SH-SY5Y (cell line): Measurements from ENCODE around the gene AGL.
A peak's percentile ranks its signal among the peaks of the same experiment; 100 is the strongest.

ENCODE experiments used
- GATA2 ChIP-seq: IDR thresholded peaks from 2 replicates; pipeline ENCODE4 v1.6.1; 2011; ENCODE audit warnings: mild to moderate bottlenecking, low read depth, low read length
- GATA3 ChIP-seq: IDR thresholded peaks from 2 replicates; pipeline ENCODE4 v1.6.1; 2011; ENCODE audit warnings: low read depth, mild to moderate bottlenecking, low read length, moderate library complexity

AGL gene

GRCh38 chr1:99906535-99906934 lies 56.4 kb downstream of the AGL start:
- TF ChIP-seq GATA3 (no peak), GATA2 (no peak)

- no peak for TF ChIP-seq GATA2
- TF ChIP-seq GATA3: no peak
These were observed 67.1 kb downstream of the AGL start for GRCh38 chr1:99917214-99917613.

GRCh38 chr1:99919220-99919619 lies 69.1 kb downstream of the AGL start:
- TF ChIP-seq GATA2: no peak
- no peak for TF ChIP-seq GATA3

GRCh38 chr1:99934801-99935200 lies 84.6 kb downstream of the AGL start:
- TF ChIP-seq GATA3: no peak
- no peak for TF ChIP-seq GATA2

GRCh38 chr1:99935534-99935933 lies 85.4 kb downstream of the AGL start:
- TF ChIP-seq GATA3 (no peak), GATA2 (no peak)

- no peak for TF ChIP-seq GATA2
- no peak for TF ChIP-seq GATA3
These were observed 85.9 kb downstream of the AGL start for GRCh38 chr1:99936071-99936470.

- TF ChIP-seq GATA2: no peak
These were observed 92.6 kb downstream of the AGL start for GRCh38 chr1:99942723-99943122.

GRCh38 chr1:99943223-99943794 lies 93.1 kb downstream of the AGL start:
- TF ChIP-seq GATA2 (peak; percentile 15; the same call in 1 of the 2 replicates), GATA3 (no peak)

GRCh38 chr1:99944192-99944591 lies 94.0 kb downstream of the AGL start:
- TF ChIP-seq GATA2 (no peak), GATA3 (no peak)

- TF ChIP-seq GATA2 (no peak), GATA3 (no peak)
These were observed 95.0 kb downstream of the AGL start for GRCh38 chr1:99945174-99945573.

- no peak for TF ChIP-seq GATA2
- TF ChIP-seq GATA3: no peak
These were observed 100.3 kb downstream of the AGL start for GRCh38 chr1:99950486-99950885.

- TF ChIP-seq GATA3 (no peak), GATA2 (no peak)
These were observed 102.4 kb downstream of the AGL start for GRCh38 chr1:99952522-99952921.

- TF ChIP-seq GATA3 (no peak), GATA2 (no peak)
These were observed 105.2 kb downstream of the AGL start for GRCh38 chr1:99955375-99955774.

GRCh38 chr1:99956755-99957154 lies 106.6 kb downstream of the AGL start:
- no peak for TF ChIP-seq GATA2
- TF ChIP-seq GATA3: no peak

- no peak for TF ChIP-seq GATA3
- no peak for TF ChIP-seq GATA2
These were observed 107.7 kb downstream of the AGL start for GRCh38 chr1:99957818-99958217.

GRCh38 chr1:99963041-99963795 lies 113.1 kb downstream of the AGL start:
- TF ChIP-seq GATA2: no peak
- no peak for TF ChIP-seq GATA3

GRCh38 chr1:99964806-99965205 lies 114.6 kb downstream of the AGL start:
- TF ChIP-seq GATA2 (no peak), GATA3 (no peak)
